Measurements from ENCODE around the gene LCLAT1. TPM values are rescaled to one million over a fixed set of nuclear protein-coding genes. Genes with fewer than 3 reads are reported as not detected.

LCLAT1 gene
- total and polyA plus RNA-seq, 4 donors, result 2.4 to 14.6 (median 10.7) TPM

- WGBS, result 91% methylated on average over 5 of the region's 5 CpGs
- Histone ChIP-seq H3K27me3 (ENCODE audit: control insufficient read depth in 4 of 4, insufficient read depth in 4 of 4, low read length in 3 of 4) (peaks cover 0 to under 1% (median 0%) of the 10 kb centered on the region in 4 donors), H3K4me1 (ENCODE audit: control insufficient read depth in 4 of 4, insufficient read depth in 4 of 4, low read length in 3 of 4) (no peaks in the 10 kb centered on the region), H3K36me3 (ENCODE audit: control insufficient read depth in 4 of 4, insufficient read depth in 3 of 4, low read depth in 1 of 4, low read length in 3 of 4) (no peaks in the 10 kb centered on the region), H3K4me3 (ENCODE audit: low read depth in 1 of 3, low read length in 3 of 3) (no peak overlapping the region), H3K9me3 (ENCODE audit: control insufficient read depth in 4 of 4, low read length in 3 of 4) (no peaks in the 10 kb centered on the region), H3K9ac (ENCODE audit: low read depth in 1 of 2, low read length in 2 of 2) (no peak overlapping the region), H3K27ac (ENCODE audit: low read depth in 1 of 2, low read length in 2 of 2) (no peak overlapping the region)
- TF ChIP-seq RXRA (IDR thresholded peaks at IDR 0.05) (no peak), NR2F2 (IDR thresholded peaks at IDR 0.05) (peak; percentile 50)
- DNase-seq (ENCODE audit: low spot score), result no peak
Observed at GRCh38 chr2:30690126-30690561, 243.1 kb downstream of the LCLAT1 start.

DNA sequence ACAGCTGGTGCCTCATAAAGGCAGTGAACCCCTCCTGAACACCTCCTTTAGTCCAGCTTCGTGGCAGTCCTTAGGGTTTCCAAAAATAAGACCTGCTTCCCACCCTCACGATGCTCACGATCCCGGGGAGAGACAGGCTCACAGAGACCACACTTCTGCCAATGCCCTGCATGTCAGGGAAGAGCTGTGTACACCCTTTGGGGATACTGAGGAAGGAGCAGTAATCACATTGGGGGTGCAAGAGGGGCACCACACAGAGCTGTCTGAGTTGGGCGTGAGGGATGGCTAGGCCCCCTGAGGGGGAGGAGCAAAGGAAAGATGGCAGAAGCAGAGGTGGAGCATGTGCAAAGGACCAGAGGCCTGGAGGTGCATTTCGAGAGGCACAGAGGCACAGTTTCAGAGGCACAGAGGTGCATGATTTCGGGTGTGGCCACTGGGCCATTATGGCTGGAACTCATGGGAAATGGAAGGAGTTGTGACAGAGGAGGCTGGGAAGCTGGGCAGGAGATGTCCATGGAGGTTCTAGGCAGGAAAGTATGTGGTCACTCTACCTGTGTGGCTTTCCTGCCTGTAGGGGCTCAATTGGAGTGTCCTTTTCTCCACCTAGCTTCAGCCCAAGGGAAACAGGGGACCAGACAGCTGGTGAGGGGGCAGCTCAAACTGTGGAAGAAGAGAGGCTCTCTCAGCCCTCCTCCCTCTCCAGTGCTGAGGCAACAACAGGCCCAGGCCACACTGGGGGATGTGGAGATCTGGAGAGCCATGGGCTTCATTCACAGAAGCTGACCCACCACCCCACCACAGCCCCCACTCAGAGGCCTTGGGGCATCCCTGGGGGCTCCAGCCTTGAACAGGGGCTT, 244.3 kb downstream of the LCLAT1 start:
- DNase-seq (ENCODE audit: low spot score), result peak; percentile 16
- 89% methylated on average over 7 of the region's 7 CpGs for WGBS
- H3K27ac ChIP-seq (ENCODE audit: low read depth in 1 of 2, low read length in 2 of 2), result no peak overlapping the region

More for the DNA sequence above, 244.3 kb downstream of the LCLAT1 start:
- Histone ChIP-seq H3K36me3 (ENCODE audit: control insufficient read depth in 4 of 4, insufficient read depth in 3 of 4, low read depth in 1 of 4, low read length in 3 of 4) (no peaks in the 10 kb centered on the region), H3K27me3 (ENCODE audit: control insufficient read depth in 4 of 4, insufficient read depth in 4 of 4, low read length in 3 of 4) (peaks cover 0 to 2% (median 0%) of the 10 kb centered on the region in 4 donors), H3K9ac (ENCODE audit: low read depth in 1 of 2, low read length in 2 of 2) (no peak overlapping the region), H3K9me3 (ENCODE audit: control insufficient read depth in 4 of 4, low read length in 3 of 4) (no peaks in the 10 kb centered on the region), H3K4me1 (ENCODE audit: control insufficient read depth in 4 of 4, insufficient read depth in 4 of 4, low read length in 3 of 4) (no peaks in the 10 kb centered on the region), H3K4me3 (ENCODE audit: low read depth in 1 of 3, low read length in 3 of 3) (no peak overlapping the region)
- TF ChIP-seq HNF4G (IDR thresholded peaks at IDR 0.05) (no peak), FOXA1 (IDR thresholded peaks at IDR 0.05) (no peak), HNF4A (conservative IDR thresholded peaks at IDR 0.05) (no peak), RXRA (IDR thresholded peaks at IDR 0.05) (no peak), YY1 (IDR thresholded peaks at IDR 0.05) (no peak), SP1 (IDR thresholded peaks at IDR 0.05) (no peak), EGR1 (IDR thresholded peaks at IDR 0.05; ENCODE audit: low read depth in 2 of 2) (no peak), NR2F2 (IDR thresholded peaks at IDR 0.05) (no peak), ATF3 (IDR thresholded peaks at IDR 0.05) (no peak), FOXA2 (IDR thresholded peaks at IDR 0.05) (no peak), TAF1 (conservative IDR thresholded peaks at IDR 0.05) (no peak), JUND (IDR thresholded peaks at IDR 0.05) (no peak), GABPA (IDR thresholded peaks at IDR 0.05 in 1 of 2, conservative IDR thresholded peaks at IDR 0.05 in 1 of 2) (no peak), RAD21 (IDR thresholded peaks at IDR 0.05) (no peak)
- TF ChIP-seq, protein P1, sequence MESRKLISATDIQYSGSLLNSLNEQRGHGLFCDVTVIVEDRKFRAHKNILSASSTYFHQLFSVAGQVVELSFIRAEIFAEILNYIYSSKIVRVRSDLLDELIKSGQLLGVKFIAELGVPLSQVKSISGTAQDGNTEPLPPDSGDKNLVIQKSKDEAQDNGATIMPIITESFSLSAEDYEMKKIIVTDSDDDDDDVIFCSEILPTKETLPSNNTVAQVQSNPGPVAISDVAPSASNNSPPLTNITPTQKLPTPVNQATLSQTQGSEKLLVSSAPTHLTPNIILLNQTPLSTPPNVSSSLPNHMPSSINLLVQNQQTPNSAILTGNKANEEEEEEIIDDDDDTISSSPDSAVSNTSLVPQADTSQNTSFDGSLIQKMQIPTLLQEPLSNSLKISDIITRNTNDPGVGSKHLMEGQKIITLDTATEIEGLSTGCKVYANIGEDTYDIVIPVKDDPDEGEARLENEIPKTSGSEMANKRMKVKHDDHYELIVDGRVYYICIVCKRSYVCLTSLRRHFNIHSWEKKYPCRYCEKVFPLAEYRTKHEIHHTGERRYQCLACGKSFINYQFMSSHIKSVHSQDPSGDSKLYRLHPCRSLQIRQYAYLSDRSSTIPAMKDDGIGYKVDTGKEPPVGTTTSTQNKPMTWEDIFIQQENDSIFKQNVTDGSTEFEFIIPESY (IDR thresholded peaks at IDR 0.05), result no peak
- TF ChIP-seq, protein P2, sequence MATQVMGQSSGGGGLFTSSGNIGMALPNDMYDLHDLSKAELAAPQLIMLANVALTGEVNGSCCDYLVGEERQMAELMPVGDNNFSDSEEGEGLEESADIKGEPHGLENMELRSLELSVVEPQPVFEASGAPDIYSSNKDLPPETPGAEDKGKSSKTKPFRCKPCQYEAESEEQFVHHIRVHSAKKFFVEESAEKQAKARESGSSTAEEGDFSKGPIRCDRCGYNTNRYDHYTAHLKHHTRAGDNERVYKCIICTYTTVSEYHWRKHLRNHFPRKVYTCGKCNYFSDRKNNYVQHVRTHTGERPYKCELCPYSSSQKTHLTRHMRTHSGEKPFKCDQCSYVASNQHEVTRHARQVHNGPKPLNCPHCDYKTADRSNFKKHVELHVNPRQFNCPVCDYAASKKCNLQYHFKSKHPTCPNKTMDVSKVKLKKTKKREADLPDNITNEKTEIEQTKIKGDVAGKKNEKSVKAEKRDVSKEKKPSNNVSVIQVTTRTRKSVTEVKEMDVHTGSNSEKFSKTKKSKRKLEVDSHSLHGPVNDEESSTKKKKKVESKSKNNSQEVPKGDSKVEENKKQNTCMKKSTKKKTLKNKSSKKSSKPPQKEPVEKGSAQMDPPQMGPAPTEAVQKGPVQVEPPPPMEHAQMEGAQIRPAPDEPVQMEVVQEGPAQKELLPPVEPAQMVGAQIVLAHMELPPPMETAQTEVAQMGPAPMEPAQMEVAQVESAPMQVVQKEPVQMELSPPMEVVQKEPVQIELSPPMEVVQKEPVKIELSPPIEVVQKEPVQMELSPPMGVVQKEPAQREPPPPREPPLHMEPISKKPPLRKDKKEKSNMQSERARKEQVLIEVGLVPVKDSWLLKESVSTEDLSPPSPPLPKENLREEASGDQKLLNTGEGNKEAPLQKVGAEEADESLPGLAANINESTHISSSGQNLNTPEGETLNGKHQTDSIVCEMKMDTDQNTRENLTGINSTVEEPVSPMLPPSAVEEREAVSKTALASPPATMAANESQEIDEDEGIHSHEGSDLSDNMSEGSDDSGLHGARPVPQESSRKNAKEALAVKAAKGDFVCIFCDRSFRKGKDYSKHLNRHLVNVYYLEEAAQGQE (IDR thresholded peaks at IDR 0.05), result no peak
- TF ChIP-seq, protein P3, sequence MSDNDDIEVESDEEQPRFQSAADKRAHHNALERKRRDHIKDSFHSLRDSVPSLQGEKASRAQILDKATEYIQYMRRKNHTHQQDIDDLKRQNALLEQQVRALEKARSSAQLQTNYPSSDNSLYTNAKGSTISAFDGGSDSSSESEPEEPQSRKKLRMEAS (IDR thresholded peaks at IDR 0.05), result no peak
- TF ChIP-seq, protein P4, sequence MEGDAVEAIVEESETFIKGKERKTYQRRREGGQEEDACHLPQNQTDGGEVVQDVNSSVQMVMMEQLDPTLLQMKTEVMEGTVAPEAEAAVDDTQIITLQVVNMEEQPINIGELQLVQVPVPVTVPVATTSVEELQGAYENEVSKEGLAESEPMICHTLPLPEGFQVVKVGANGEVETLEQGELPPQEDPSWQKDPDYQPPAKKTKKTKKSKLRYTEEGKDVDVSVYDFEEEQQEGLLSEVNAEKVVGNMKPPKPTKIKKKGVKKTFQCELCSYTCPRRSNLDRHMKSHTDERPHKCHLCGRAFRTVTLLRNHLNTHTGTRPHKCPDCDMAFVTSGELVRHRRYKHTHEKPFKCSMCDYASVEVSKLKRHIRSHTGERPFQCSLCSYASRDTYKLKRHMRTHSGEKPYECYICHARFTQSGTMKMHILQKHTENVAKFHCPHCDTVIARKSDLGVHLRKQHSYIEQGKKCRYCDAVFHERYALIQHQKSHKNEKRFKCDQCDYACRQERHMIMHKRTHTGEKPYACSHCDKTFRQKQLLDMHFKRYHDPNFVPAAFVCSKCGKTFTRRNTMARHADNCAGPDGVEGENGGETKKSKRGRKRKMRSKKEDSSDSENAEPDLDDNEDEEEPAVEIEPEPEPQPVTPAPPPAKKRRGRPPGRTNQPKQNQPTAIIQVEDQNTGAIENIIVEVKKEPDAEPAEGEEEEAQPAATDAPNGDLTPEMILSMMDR (IDR thresholded peaks at IDR 0.05; ENCODE audit: low read depth, low read length, missing input control), result no peak
